PC-3 (cell line): ENCODE measurements around the gene GOLT1A. TPM values are rescaled to one million over a fixed set of nuclear protein-coding genes. Genes with fewer than 3 reads are reported as not detected.

Experiments
- ATAC-seq: fragments of 200-7000 bp; cut with Tn5 transposase; 2 replicates; pipeline ENCODE4 v1.9.1; 2020; ENCODE audit warnings: mild to moderate bottlenecking, moderate library complexity
- BruUV-seq: library from RNA; stranded (reverse); fragments of 400-500 nt; replicated peaks from 2 replicates; lab custom pipeline; 2021; lab: Mats Ljungman, UMichigan
- CTCF ChIA-PET: fragments of 300-600 bp; sonication (Branson Sonifier 250); formaldehyde crosslinking; loops from one replicate; lab custom pipeline; 2022; ENCODE audit warnings: antibody characterized with exemption; lab: Charles Lee
- POLR2A ChIA-PET: fragments of 300-600 bp; sonication (Branson Sonifier 250); formaldehyde crosslinking; loops from one replicate; lab custom pipeline; 2022; ENCODE audit warnings: antibody characterized with exemption; ENCODE audit not compliant: unreplicated experiment; lab: Charles Lee
- DNase-seq: peaks from one replicate; pipeline ENCODE4 v3.0.0-alpha.2; 2015
- H2AFZ ChIP-seq: fragments of 300-600 bp; sonication (generic); 2 replicates; pipeline ENCODE4 v1.6.0; 2016; ENCODE audit warnings: antibody characterized with exemption, low read length
- H3F3A ChIP-seq: fragments of 300-600 bp; sonication (generic); one replicate; pipeline ENCODE4 v1.6.0; 2017; ENCODE audit warnings: antibody characterized with exemption, low read length, control low read depth, mild to moderate bottlenecking; ENCODE audit not compliant: unreplicated experiment
- H3K27ac ChIP-seq: fragments of 300-600 bp; sonication (generic); 2 replicates; pipeline ENCODE4 v1.5.1; 2016; ENCODE audit warnings: mild to moderate bottlenecking, low read length
- H3K27me3 ChIP-seq: fragments of 300-600 bp; sonication (generic); 2 replicates; pipeline ENCODE4 v1.6.1; 2016; ENCODE audit warnings: low read length, mixed read lengths
- H3K36me3 ChIP-seq: fragments of 300-600 bp; sonication (generic); 2 replicates; pipeline ENCODE4 v1.6.1; 2016; ENCODE audit warnings: low read depth, mixed run types, low read length, mixed read lengths
- H3K4me1 ChIP-seq: fragments of 300-600 bp; sonication (generic); 2 replicates; pipeline ENCODE4 v1.5.1; 2016; ENCODE audit warnings: low read length; ENCODE audit not compliant: insufficient read depth
- H3K4me2 ChIP-seq: fragments of 300-600 bp; sonication (generic); 2 replicates; pipeline ENCODE4 v1.6.0; 2016; ENCODE audit warnings: low read length
- H3K4me3 ChIP-seq: fragments of 300-600 bp; sonication (generic); 2 replicates; pipeline ENCODE4 v1.5.1; 2016; ENCODE audit warnings: mild to moderate bottlenecking, low read length, mixed read lengths
- H3K79me2 ChIP-seq: fragments of 300-600 bp; sonication (generic); 2 replicates; pipeline ENCODE4 v1.6.1; 2017; ENCODE audit warnings: low read length, mixed read lengths
- H3K9ac ChIP-seq: fragments of 300-600 bp; sonication (generic); 2 replicates; pipeline ENCODE4 v1.6.0; 2016; ENCODE audit warnings: mild to moderate bottlenecking, low read length
- H3K9me2 ChIP-seq: fragments of 300-600 bp; sonication (generic); replicated peaks from 2 replicates; pipeline ENCODE4 v1.6.1; 2016; ENCODE audit warnings: mixed run types, low read length, mixed read lengths
- H3K9me3 ChIP-seq: fragments of 300-600 bp; sonication (generic); 2 replicates; pipeline ENCODE4 v1.6.1; 2016; ENCODE audit warnings: low read length, mixed read lengths
- H4K20me1 ChIP-seq: fragments of 300-600 bp; sonication (generic); 2 replicates; pipeline ENCODE4 v1.6.1; 2016; ENCODE audit warnings: low read length, mixed read lengths
- CTCF ChIP-seq: fragments of 300-600 bp; sonication (generic); conservative IDR thresholded peaks from 2 replicates; pipeline ENCODE4 v1.5.1; 2017; ENCODE audit warnings: antibody characterized with exemption, low read depth, mild to moderate bottlenecking, low read length
- EZH2 ChIP-seq: fragments of 300-600 bp; sonication (generic); IDR thresholded peaks from one replicate; pipeline ENCODE4 v1.6.1; 2017; ENCODE audit warnings: antibody characterized with exemption, mild to moderate bottlenecking, low read length; ENCODE audit not compliant: unreplicated experiment
- EZH2phosphoT487 ChIP-seq: fragments of 300-600 bp; sonication (generic); IDR thresholded peaks from 2 replicates; pipeline ENCODE4 v1.6.1; 2018; ENCODE audit warnings: mild to moderate bottlenecking, antibody characterized with exemption, low read length, borderline replicate concordance
- intact Hi-C: fragments of 100-400 bp; cut with micrococcal nuclease; formaldehyde crosslinking; loops from 2 replicates; pipeline ENCODE4 v1.9.0; 2023
- total RNA-seq: library from RNA; depleted of rRNA; stranded (reverse); fragments of >200 nt; gene quantifications from 2 replicates; pipeline ENCODE4 v1.2.3, GENCODE V29; 2014

Gene GOLT1A
- total RNA-seq, 1 experiment from 2014 or later = 13.3 TPM

- POLR2A ChIA-PET = no interaction called here
- H3K9ac ChIP-seq = no peak overlapping the region
These were observed 14.4 kb upstream of the GOLT1A start for GRCh38 chr1:204227996-204228785.

GRCh38 chr1:204227351-204227750 lies 13.6 kb upstream of the GOLT1A start:
- no peak overlapping the region for H2AFZ ChIP-seq
- ChIA-PET CTCF (no interaction called here), POLR2A (no interaction called here)
- peaks cover 55% of the 10 kb centered on the region for H3K36me3 ChIP-seq
- intact Hi-C loops = no loop called here
- H3K4me2 ChIP-seq = no peak overlapping the region; the same call in 1 of the 2 replicates
- H3K9me3 ChIP-seq = no peaks in the 10 kb centered on the region
- BruUV-seq = no TSS peak
- TF ChIP-seq EZH2phosphoT487 (no peak), EZH2 (no peak), CTCF (no peak)
- ATAC-seq (no peak), DNase-seq (no peak)
- no peak overlapping the region for H3K4me3 ChIP-seq
- H3K79me2 ChIP-seq = no peaks in the 10 kb centered on the region
- H3F3A ChIP-seq = no peaks in the 10 kb centered on the region
- no peak overlapping the region for H3K9ac ChIP-seq
- no peaks in the 10 kb centered on the region for H3K9me2 ChIP-seq
- peak overlapping the region; percentile 91 for H3K27ac ChIP-seq
- H3K27me3 ChIP-seq = no peaks in the 10 kb centered on the region
- H4K20me1 ChIP-seq = no peaks in the 10 kb centered on the region
- peaks cover 39% of the 10 kb centered on the region for H3K4me1 ChIP-seq

More at GRCh38 chr1:204227996-204228785, 14.4 kb upstream of the GOLT1A start:
- Histone ChIP-seq H3K4me3 (no peak overlapping the region), H3K27me3 (no peaks in the 10 kb centered on the region), H3K79me2 (no peaks in the 10 kb centered on the region), H3F3A (no peaks in the 10 kb centered on the region), H3K9me3 (no peaks in the 10 kb centered on the region), H4K20me1 (no peaks in the 10 kb centered on the region), H3K9me2 (no peaks in the 10 kb centered on the region), H3K27ac (no peak overlapping the region), H3K4me2 (no peak overlapping the region), H3K36me3 (peaks cover 51% of the 10 kb centered on the region), H2AFZ (no peak overlapping the region), H3K4me1 (peaks cover 39% of the 10 kb centered on the region)
- DNase-seq (no peak), ATAC-seq (no peak)
- TF ChIP-seq CTCF = no peak
- intact Hi-C loops = no loop called here
- no TSS peak for BruUV-seq
- CTCF ChIA-PET = no interaction called here
